HG03354 (cell line): ENCODE results near the gene UGT1A5.
"Not testable (repeated sequence)": the region's sequence is repeated elsewhere in the genome, so short reads cannot be mapped to it uniquely, and the experiment has no call there.

ENCODE experiments used
- ATAC-seq: cut with Tn5 transposase; IDR thresholded peaks from one replicate; pipeline ENCODE4 v1.9.1; 2021; ENCODE audit warnings: mild to moderate bottlenecking; ENCODE audit not compliant: unreplicated experiment, poor library complexity, severe bottlenecking

UGT1A5 gene

DNA sequence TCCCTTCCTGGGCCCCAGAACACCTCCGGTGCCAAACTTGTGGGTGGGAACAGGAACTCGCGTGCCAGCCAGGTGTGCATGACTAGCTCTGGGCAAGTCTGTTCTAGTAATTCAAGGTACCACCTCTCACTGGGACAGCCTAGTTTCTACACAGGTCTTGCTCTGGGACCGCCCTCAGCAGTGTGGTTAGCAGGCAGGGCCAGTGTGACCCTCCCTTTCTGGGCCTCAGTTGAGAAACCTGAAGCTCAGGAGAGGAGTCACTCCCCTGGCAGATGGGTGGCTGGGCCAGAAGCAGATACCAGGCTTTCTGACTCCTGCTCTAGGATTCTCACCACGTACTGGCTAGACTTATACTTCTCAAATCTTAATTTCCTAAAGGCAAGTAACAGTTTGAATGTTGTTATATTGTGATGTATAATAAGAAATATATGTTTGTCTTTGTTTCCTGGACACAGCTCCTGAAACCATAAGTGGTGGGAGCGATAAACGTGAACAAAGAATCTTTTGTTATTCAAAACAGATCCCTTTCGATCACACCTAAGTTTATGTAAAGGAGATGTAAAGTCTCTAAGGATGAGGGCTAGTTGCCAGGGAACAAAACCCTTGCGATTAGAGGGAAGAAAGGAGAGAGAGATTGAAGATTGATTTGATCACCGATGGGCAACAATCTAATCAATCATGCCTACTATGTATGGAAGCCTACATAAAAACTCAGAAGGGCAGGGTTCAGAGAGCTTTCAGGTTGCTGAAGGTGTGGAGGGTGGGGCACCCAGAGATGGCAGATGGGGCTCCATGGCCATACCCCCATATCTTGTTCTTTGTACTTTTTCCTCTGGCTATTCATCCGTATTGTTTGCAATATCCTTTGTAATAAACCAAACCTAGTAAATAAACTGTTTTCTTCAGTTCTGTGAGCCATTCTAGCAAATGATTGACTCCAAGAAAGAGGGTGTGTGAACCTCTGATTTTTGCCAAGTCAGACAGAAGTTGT, 21.0 kb upstream of the UGT1A5 start:
- ATAC-seq, result no peak

DNA sequence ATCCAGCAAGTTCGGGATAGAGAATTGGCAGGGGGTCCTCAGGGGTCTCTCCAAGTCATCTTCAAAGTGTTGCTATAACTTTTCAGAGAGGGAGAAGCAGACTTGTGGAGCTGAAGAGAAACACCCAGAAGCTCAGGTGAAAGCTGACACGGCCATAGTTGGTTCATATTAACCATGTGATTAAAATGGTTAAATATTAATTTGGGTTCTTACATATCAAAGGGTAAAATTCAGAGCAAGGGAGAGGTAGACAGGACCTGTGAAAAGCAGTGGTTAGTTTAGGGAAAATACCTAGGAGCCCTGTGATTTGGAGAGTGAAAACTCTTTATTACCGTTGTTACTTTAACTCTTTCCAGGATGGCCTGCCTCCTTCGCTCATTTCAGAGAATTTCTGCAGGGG, 20.1 kb upstream of the UGT1A5 start, which contains the start of gene UGT1A6:
UGT1A6 (plus strand) TSS at position 243 of the 400 bp plus-strand sequence; CDS start at position 358, 115 bp downstream.
- ATAC-seq, result no peak

DNA sequence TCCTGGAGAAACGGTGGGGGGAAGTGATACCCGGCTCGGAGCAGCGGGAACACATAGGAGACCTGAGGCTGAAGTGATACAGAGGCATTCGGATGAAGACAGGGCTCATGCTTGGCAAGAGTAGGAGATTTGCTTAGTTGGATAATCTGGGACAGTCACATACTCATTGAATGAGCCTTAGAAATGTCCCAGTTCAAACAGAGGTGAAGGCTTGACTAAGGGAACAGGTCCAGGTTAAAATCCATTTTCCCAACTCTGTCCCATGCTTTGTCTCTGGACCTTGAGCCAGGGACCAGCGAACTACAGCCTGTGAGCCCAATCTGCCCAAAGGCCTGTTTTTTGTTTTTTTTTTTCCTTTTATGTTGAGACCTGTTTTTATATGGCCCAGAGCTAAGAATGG, 18.7 kb upstream of the UGT1A5 start:
- no peak for ATAC-seq

DNA sequence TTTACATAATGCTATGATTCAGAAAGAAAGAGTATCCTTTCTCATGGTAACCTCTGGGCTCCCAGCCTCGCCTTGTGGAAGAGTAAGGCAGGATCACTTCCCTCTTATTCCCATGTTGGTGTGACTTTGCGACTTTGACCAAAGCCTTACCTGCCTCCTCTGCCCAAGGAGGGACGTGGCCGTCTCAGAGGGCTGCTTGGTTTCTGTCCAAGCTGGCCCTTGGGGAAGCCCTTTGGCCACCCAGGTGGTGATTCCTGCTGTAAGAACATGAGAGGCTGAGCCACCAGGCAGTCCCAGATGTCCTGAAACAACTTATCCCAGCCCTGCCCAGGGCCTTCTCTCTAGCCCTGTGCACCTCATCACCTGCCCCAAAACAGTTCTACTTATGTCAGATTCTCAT, 14.0 kb upstream of the UGT1A5 start:
- no peak for ATAC-seq

DNA sequence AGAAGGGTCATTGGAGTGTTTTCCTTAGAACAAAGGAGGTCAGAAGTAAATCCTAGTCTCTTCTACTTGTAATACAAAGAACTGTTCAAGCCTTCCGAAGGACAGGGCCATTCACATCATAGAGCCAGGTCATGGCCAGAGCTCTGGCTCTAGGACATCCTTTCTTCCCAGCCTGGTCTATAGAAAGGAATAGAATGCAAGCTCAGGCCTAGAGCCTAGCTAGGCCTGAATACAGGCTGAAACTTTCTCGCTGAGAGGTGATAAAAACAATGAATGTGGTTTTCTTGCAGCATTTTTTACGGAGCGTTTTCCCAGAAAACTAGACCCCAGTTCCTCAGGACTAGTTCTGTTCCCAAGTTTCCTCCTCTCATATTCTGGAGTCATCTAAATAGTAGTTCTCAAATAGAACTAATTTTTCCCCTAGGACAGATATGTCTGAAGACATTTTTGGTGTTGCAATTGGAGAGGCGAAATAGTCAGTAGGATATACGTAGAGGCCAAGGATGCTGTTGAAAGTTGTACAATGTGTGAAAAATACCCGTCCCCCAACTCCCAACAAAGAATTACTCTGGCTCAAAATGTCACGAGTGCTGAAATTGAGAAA, 13.2 kb upstream of the UGT1A5 start:
- ATAC-seq, result no peak

DNA sequence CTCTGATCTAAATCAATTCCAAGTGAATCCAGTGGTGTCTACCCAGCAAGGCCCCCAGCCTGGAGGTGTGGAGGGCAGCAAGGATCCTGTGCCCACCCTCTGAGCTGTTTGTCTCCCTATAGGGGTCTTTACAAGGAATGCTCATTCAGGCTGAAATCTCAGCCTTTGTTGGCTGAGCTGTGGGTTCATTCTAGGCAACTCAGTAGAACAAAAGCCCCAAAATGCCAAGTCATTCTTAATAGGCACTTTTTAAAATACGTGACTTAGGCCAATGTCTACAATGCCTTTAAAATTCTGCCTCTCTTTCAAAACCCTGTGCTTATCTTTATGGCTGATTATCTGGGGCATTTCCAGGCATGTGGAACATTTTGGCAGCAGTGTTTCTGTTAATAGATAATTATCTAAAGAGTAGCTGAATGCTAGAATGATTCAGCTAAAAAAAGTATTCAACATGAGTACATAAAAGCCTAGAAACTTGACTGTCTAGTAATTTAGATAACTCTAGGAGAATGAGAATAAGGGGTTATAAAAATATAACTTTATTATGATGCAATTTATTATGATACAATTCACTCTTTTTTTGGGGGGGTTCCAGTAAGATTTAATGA, 12.6 kb upstream of the UGT1A5 start:
- no peak for ATAC-seq

DNA sequence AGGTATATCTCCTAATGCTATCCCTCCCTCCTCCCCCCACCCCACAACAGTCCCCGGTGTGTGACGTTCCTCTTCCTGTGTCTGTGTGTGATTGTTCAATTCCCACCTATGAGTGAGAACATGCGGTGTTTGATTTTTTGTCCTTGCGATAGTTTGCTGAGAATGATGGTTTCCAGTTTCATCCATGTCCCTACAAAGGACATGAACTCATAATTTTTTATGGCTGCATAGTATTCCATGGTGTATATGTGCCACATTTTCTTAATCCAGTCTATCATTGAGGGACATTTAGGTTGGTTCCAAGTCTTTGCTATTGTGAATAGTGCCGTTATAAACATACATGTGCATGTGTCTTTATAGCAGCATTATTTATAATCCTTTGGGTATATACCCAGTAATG, 11.9 kb upstream of the UGT1A5 start:
- not testable (repeated sequence) for ATAC-seq

DNA sequence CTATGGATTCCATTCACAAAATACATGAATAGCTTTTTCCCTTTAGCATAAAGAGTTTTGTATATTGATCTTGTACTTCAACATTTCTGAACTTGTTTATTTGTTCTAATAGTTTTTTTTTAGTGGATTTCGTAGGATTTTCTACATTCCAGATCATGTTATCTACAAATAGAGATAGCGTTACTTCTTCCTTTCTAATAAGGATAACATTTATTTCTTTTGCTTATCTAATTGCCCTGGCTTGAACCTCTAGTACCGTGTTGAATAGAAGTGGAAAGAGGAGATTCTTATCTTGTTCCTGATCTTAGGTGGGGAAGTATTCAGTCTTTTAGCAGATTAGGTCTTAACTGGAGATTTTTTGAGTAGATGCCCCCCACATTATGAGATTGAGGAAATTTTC, 10.5 kb upstream of the UGT1A5 start:
- no peak for ATAC-seq

DNA sequence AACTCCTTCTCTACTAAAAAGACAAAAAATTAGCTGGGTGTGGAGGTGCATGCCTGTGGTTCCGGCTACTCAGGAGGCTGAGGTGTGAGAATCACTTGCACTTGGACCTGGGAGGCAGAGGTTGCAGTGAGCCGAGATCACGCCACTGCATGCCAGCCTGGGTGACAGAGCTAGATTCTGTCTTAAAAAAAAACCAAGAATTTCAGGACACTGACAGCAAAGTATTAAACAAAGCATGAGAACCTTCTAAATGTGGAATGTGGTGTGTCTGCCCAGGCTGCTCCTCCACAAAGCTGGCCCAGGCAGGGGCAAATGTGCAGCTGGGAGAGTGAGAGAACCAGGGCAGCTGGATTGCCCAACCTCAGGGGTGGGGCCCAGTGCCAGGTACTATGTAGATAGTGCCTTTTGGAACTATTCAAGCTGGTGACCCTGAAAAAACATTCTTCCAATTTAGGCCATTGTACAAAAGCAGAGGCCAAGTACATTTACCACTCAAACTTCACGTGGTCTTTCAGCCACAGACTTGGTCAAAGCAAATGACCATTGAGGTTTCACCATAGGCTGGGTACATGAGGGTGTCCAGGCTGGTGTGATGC, 6.7 kb upstream of the UGT1A5 start:
- ATAC-seq, result no peak

DNA sequence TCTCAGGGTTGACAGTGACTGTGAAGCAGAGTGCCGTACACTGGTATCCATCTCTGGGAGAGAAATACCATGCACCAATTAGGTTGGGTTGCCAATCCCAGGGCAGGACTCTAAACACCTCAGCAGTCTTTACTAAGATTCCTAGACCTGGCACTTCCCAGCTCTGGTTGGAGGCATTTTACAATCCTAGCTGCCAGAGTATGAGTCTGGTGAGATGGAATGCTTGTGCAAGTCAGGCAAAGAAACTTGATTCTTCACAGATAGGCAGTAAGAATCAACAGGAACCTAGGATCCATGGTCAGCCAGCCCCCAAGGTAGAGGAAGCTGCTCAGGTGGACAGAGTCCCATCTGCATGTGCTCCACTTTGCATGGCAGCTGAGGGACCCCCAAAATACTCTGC, 6.0 kb upstream of the UGT1A5 start:
- no peak for ATAC-seq

DNA sequence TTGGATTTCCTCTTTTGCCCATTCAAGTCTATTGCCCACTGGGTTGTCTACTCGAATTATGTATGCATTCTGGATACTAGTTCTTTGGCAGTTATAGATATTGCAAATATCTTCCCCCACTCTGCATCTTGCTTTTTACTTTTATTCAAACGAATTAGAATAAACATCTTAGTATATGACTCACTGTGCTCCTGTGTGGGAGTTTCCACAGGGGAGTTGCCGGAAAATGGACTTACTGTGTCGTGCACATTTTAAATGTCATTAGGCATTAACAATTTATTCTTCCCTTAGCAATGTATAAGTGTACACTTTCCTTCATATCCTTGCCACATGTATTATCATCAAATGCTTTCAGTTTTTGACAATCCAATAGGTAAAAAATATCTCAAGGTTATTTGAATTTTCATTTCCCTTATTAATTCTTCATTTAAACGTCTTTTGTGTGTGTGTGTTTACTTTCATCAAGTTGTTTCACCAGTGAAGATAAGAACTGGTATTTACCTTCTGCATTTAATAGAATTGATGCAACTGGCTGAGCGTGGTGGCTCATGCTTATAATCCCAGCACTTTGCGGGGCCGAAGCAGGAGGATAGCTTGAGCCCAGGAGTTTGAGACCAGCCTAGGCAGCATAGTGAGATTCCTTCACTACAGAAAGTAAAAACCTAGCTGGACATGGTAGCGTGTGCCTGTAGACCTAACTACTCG, 4.6 kb upstream of the UGT1A5 start:
- no peak for ATAC-seq

DNA sequence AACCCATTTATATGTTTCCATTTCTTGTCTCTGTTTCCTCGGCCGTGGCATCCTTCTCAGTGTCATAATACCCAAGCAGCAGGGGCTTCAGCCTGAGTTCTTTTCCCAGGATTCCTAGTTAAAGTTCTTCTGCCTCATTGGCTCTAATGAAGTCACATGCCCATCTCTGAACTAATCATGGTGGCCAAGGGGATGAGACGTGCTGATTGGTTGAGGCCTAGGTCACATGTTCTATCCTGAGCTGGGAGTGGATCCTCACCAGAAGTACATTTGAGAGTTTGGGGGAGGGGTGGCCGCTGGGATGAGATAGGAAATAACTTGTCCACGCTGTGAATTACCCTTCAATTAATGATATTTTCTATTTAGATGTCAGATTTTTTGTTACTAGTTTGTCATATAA, 3.8 kb upstream of the UGT1A5 start:
- no peak for ATAC-seq

DNA sequence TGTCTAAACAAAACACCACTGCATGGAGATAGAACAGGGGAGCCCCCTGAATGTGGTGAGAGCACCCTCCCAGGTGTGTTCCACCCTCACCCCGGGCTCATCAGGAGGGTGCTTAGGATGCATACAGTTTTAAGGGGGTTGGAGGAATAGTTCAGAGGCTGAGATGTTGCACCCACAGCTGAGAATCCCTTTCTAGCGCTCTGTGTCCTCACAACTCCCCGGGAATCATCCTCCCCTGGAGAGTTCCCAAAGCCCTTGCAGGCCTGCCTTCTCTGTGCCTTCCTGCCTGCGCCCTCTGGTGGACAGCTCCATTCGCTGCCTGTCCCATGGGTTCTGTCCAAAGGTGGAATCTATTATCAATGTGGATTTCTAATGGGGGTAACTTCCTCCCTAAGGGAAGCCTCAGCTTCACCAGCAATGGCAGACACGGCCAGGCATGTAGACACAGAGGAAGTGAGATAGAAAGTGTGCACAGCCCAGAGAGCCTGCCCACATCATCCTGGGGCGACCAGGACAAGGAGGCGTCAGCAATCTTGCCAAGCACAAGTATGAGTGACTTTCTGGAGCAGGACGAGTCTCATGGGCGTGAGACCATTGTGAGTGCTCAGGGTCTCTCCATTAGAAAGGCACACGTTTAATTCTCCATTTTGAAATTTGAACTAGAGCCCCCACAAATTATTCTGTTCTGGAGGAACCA, 1.2 kb upstream of the UGT1A5 start:
- ATAC-seq, result peak; percentile 74

DNA sequence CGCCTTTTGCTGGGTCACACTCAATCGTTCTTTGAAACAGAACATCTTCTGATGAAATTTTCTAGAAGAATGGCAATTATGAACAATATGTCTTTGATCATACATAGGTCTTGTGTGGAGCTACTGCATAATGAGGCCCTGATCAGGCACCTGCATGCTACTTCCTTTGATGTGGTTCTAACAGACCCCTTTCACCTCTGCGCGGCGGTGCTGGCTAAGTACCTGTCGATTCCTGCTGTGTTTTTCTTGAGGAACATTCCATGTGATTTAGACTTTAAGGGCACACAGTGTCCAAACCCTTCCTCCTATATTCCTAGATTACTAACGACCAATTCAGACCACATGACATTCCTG, 532 bp downstream of the UGT1A5 start:
- ATAC-seq, result no peak

DNA sequence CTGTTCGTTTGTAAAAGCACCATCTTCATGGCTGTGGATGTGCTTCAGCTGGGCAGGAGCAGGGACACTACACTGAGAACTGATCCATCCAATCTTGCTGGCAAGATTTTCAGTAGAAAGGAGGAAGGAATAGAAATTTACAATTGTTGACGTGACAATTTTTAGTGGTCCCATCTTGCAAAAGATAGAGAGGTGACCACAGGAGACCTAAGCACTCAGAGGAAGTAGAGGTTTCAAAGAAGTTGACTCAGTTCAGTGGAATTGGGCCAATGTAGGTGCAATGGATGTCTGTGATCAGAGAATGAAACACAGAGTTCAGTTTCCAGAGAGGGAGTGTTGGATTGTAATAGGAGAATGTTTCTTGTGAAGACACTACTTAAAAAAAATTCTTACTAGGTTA, 1.4 kb downstream of the UGT1A5 start:
- no peak for ATAC-seq

DNA sequence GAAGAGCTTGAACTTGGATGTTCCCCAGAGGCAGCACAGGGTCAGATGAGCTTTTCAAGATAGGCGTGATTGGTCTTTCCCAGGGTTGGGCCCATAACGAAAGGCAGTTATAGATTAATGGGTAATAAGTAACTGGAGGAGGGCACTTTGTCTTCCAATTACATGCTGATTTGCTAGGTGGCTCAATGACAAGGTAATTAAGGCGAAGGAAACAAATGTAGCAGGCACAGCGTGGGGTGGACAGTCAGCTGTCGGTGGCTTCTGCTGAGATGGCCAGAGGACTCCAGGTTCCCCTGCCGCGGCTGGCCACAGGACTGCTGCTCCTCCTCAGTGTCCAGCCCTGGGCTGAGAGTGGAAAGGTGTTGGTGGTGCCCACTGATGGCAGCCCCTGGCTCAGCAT, 5.8 kb downstream of the UGT1A5 start, which contains the start of gene UGT1A4:
UGT1A4 (plus strand) TSS at position 185 of the 400 bp plus-strand sequence; CDS start at position 270, 85 bp downstream.
- ATAC-seq, result no peak

DNA sequence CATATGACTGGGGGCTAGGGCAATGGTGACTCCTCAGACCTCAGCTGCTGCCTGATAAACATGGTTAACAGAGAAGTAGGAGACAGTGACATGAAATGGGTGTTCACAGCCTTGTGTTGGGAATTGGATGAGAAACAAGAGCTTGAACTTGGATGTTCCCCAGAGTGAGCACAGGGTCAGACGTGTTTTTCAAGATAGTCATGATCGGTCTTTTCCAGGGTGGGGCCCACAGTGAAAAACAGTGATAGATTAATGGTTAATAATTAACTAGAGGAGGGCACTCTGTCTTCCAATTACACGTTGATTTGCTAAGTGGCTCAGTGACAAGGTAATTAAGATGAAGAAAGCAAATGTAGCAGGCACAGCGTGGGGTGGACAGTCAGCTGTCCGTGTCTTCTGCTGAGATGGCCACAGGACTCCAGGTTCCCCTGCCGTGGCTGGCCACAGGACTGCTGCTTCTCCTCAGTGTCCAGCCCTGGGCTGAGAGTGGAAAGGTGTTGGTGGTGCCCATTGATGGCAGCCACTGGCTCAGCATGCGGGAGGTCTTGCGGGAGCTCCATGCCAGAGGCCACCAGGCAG, 16.1 kb downstream of the UGT1A5 start, which contains the start of gene UGT1A3:
UGT1A3 (plus strand) TSS at position 320 of the 579 bp plus-strand sequence; CDS start at position 405, 85 bp downstream.
- ATAC-seq, result no peak

DNA sequence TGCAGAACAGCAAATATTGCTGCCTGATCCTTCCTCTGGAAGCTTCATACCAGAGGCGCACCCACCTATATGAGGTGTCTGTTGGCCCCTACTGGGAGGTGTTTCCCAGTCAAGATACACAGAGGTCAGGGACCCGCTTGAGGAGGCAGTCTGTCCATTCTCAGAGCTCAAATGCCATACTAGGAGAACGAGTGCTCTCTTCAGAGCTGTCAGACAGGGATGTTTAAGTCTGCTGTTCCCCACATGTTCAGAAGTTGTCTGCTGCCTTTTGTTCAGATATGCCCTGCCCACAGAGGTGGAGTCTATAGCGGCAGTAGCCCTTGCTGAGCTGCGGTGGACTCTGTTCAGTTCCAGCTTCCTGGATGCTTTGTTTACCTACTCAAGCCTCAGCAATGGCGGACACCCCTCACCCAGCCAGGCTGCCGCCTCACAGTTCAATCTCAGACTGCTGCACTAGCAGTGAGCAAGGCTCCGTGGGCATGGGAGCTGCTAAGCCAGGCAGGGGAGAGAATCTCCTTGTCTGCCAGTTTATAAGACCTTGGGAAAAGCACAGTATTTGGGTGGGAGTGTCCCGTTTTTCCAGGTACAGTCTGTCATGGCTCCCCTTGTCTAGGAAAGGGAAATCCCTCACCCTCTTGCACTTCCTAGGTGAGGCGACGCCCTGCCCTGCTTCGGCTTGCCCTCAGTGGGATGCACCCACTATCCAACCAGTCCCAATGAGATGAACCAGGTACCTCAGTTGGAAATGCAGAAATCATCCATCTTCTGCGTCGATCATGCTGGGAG, 24.4 kb downstream of the UGT1A5 start:
- not testable (repeated sequence) for ATAC-seq
